HepG2 (cell line): ENCODE measurements around the gene ADAMTS18. TPM values are rescaled to one million over a fixed set of nuclear protein-coding genes. Genes with fewer than 3 reads are reported as not detected.

ENCODE experiments used
- ATAC-seq: fragments of 200-7000 bp; cut with Tn5 transposase; 3 replicates; pipeline ENCODE4 v1.9.1; 2020; ENCODE audit warnings: mild to moderate bottlenecking, moderate library complexity
- BruUV-seq: library from RNA; stranded (reverse); fragments of 400-500 nt; replicated peaks from 2 replicates; lab custom pipeline; 2021; lab: Mats Ljungman, UMichigan
- CTCF ChIA-PET: fragments of 300-600 bp; formaldehyde crosslinking; extraction: SDS; loops from one replicate; lab custom pipeline; 2021; ENCODE audit warnings: low total read pairs, inconsistent platforms, low intra/inter-chr PET ratio; lab: Yijun Ruan, JAX
- POLR2A ChIA-PET: fragments of 350-600 bp; sonication (Branson Sonifier 250); formaldehyde crosslinking; loops from one replicate; lab custom pipeline; 2020; ENCODE audit warnings: antibody characterized with exemption, inconsistent platforms; lab: Yijun Ruan, JAX
- DNase-seq: peaks from one replicate; pipeline ENCODE4 v3.0.0-alpha.2; 2015; ENCODE audit warnings: low spot score
- FAIRE-seq: peaks from 3 replicates; lab custom pipeline; 2011; peaks lifted over from hg19 to GRCh38; lab: Jason Lieb, UNC
- H2AFZ ChIP-seq: one replicate; pipeline ENCODE4 v1.6.1; 2011; ENCODE audit warnings: low read length, inconsistent platforms
- H3K27ac ChIP-seq: fragments of 300-600 bp; 3 replicates; pipeline ENCODE4 v1.8.0; 2011; ENCODE audit warnings: mixed run types, mild to moderate bottlenecking, mixed read lengths, low read length, inconsistent platforms; ENCODE audit not compliant: insufficient read depth; ENCODE audit errors: extremely low read length
- H3K27me3 ChIP-seq, 2 experiments: fragments of 200-600 bp in 1 of 2; 2 replicates in 1 of 2; 3 replicates in 1 of 2; pipeline versions ENCODE4 v1.6.0 to v1.8.0; 2011; ENCODE audit warnings: low read length in 2 of 2, mild to moderate bottlenecking in 2 of 2, moderate library complexity in 2 of 2, inconsistent platforms in 1 of 2; ENCODE audit not compliant: insufficient read depth in 2 of 2, control insufficient read depth in 1 of 2
- H3K36me3 ChIP-seq, 2 experiments: fragments of 200-600 bp in 1 of 2; replicated peaks in 1 of 2; 2 replicates in 1 of 2; 3 replicates in 1 of 2; pipeline versions ENCODE4 v1.5.1 to v1.8.0; 2011; ENCODE audit warnings: low read length in 2 of 2, inconsistent platforms in 1 of 2; ENCODE audit not compliant: insufficient read depth in 2 of 2, control insufficient read depth in 1 of 2
- H3K4me1 ChIP-seq: 2 replicates; pipeline ENCODE4 v1.5.1; 2012; ENCODE audit warnings: low read length, inconsistent platforms; ENCODE audit not compliant: insufficient read depth
- H3K4me2 ChIP-seq: 2 replicates; pipeline ENCODE4 v1.6.0; 2011; ENCODE audit warnings: low read depth, low read length, inconsistent platforms
- H3K4me3 ChIP-seq, 3 experiments: fragments of 200-600 bp in 1 of 3; sonication (generic), shearing (Covaris generic) in 1 of 3; replicated peaks in 1 of 3; 2 replicates each; pipeline ENCODE4 v1.5.1; 2011 to 2016; ENCODE audit warnings: low read length in 3 of 3, inconsistent platforms in 2 of 3, low read depth in 2 of 3, mild to moderate bottlenecking in 2 of 3, control low read depth in 1 of 3, mixed read lengths in 1 of 3; ENCODE audit not compliant: insufficient read depth in 1 of 3
- H3K79me2 ChIP-seq: one replicate; pipeline ENCODE4 v1.6.1; 2011; ENCODE audit warnings: low read length, inconsistent platforms; ENCODE audit not compliant: insufficient read depth
- H3K9ac ChIP-seq: 2 replicates; pipeline ENCODE4 v1.6.0; 2011; ENCODE audit warnings: mild to moderate bottlenecking, low read depth, low read length, inconsistent platforms; ENCODE audit not compliant: insufficient read depth
- H3K9me3 ChIP-seq: 2 replicates; pipeline ENCODE4 v1.5.1; 2012; ENCODE audit warnings: mild to moderate bottlenecking, low read length
- H4K20me1 ChIP-seq: 2 replicates; pipeline ENCODE4 v1.6.0; 2011; ENCODE audit warnings: inconsistent platforms, mild to moderate bottlenecking, low read length, moderate library complexity; ENCODE audit not compliant: insufficient read depth
- FOXM1 ChIP-seq: sonication (generic); formaldehyde crosslinking; IDR thresholded peaks from 2 replicates; pipeline ENCODE4 v1.5.0; 2020; ENCODE audit warnings: missing genetic modification reagents
- ISX ChIP-seq: sonication (generic); formaldehyde crosslinking; conservative IDR thresholded peaks from 2 replicates; pipeline ENCODE4 v1.5.0; 2020; ENCODE audit warnings: missing genetic modification reagents
- KAT2B ChIP-seq: fragments of 150-350 bp; IDR thresholded peaks from 2 replicates; pipeline ENCODE4 v1.6.1; 2014; ENCODE audit warnings: low read depth, low read length, borderline replicate concordance
- KDM2A ChIP-seq: sonication (generic); formaldehyde crosslinking; IDR thresholded peaks from 2 replicates; pipeline ENCODE4 v1.4.0; 2020; ENCODE audit warnings: low read depth, missing genetic modification reagents, borderline replicate concordance
- MED1 ChIP-seq: sonication (generic); formaldehyde crosslinking; IDR thresholded peaks from 2 replicates; pipeline ENCODE4 v1.4.0; 2020; ENCODE audit warnings: missing genetic modification reagents
- PHB2 ChIP-seq: fragments of 450-650 bp; IDR thresholded peaks from 2 replicates; pipeline ENCODE4 v1.6.1; 2018; ENCODE audit not compliant: partially characterized antibody
- SMAD3 ChIP-seq: sonication (generic); formaldehyde crosslinking; IDR thresholded peaks from 2 replicates; pipeline ENCODE4 v1.4.0; 2020; ENCODE audit warnings: missing genetic modification reagents
- SNRNP70 ChIP-seq: fragments of 200-400 bp; formaldehyde crosslinking; IDR thresholded peaks from 2 replicates; pipeline ENCODE4 v1.6.1; 2017; ENCODE audit warnings: mild to moderate bottlenecking, low read depth, low read length, moderate library complexity
- STAT5B ChIP-seq: sonication (generic); formaldehyde crosslinking; IDR thresholded peaks from 2 replicates; pipeline ENCODE4 v1.4.0; 2020; ENCODE audit warnings: missing genetic modification reagents
- TP53 ChIP-seq: sonication (generic); formaldehyde crosslinking; conservative IDR thresholded peaks from 2 replicates; pipeline ENCODE4 v1.4.0; 2020; ENCODE audit warnings: missing genetic modification reagents
- ZNF17 ChIP-seq: sonication (generic); formaldehyde crosslinking; IDR thresholded peaks from 2 replicates; pipeline ENCODE4 v1.5.0; 2020; ENCODE audit warnings: mild to moderate bottlenecking, missing genetic modification reagents
- ZNF18 ChIP-seq: sonication (generic); formaldehyde crosslinking; IDR thresholded peaks from 2 replicates; pipeline ENCODE4 v1.8.0; 2022; ENCODE audit warnings: mild to moderate bottlenecking, missing genetic modification reagents; ENCODE audit not compliant: insufficient replicate concordance
- ZNF546 ChIP-seq: sonication (generic); formaldehyde crosslinking; conservative IDR thresholded peaks from 2 replicates; pipeline ENCODE4 v1.8.1; 2023; ENCODE audit warnings: mild to moderate bottlenecking, missing genetic modification reagents
- ZNF713 ChIP-seq: sonication (generic); formaldehyde crosslinking; IDR thresholded peaks from 2 replicates; pipeline ENCODE4 v1.4.0; 2020; ENCODE audit warnings: mild to moderate bottlenecking, missing genetic modification reagents
- WGBS: methylation state at CpG from one replicate; pipeline ENCODE4 v1.1.6; 2017; ENCODE audit warnings: low lambda C conversion rate; 5-methylcytosine and 5-hydroxymethylcytosine counted together
- in situ Hi-C: cut with HindIII; loops from 2 replicates; pipeline ENCODE4 v1.10.0; 2017; ENCODE audit warnings: low pct_unique_long_range_greater_than_20kb; ENCODE audit not compliant: extremely low pct_ligation_motif_present
- intact Hi-C: fragments of 100-400 bp; cut with micrococcal nuclease; formaldehyde crosslinking; loops from one replicate; pipeline ENCODE4 v1.10.0; 2022; ENCODE audit not compliant: unreplicated experiment
- polyA plus RNA-seq, 8 experiments: library from polyadenylated mRNA; depleted of rRNA in 3 of 8; stranded (reverse) in 7 of 8; unstranded in 1 of 8; fragments of >200 nt; fragmentation: Illumina TruSeq in 4 of 8; extraction: Trizol in 4 of 8; gene quantifications; 2 replicates each; pipeline versions ENCODE4 v1.2.1 to v1.2.3, GENCODE V29; 2011 to 2016; ENCODE audit warnings: low read depth in 4 of 8, missing spikeins in 1 of 8, mixed read lengths in 1 of 8; ENCODE audit not compliant: insufficient read depth in 1 of 8
- total RNA-seq, 5 experiments: library from RNA; depleted of rRNA; stranded (reverse); fragments of >200 nt; fragmentation: Illumina TruSeq; extraction: Trizol; gene quantifications; 2 replicates each; pipeline ENCODE4 v1.2.3, GENCODE V29; 2016; ENCODE audit warnings: low read depth in 1 of 5
- TF ChIP-seq, protein P1 (sequence below): sonication (generic); formaldehyde crosslinking; IDR thresholded peaks from 2 replicates; pipeline ENCODE4 v1.5.0; 2020; ENCODE audit warnings: missing genetic modification reagents
- TF ChIP-seq, protein P2 (sequence below): sonication (generic); formaldehyde crosslinking; IDR thresholded peaks from 2 replicates; pipeline ENCODE4 v1.4.0; 2020; ENCODE audit warnings: mild to moderate bottlenecking, missing genetic modification reagents
- TF ChIP-seq, protein P3 (sequence below): sonication (generic); formaldehyde crosslinking; IDR thresholded peaks from 2 replicates; pipeline ENCODE4 v1.5.0; 2020; ENCODE audit warnings: missing genetic modification reagents
- TF ChIP-seq, protein P4 (sequence below): sonication (generic); formaldehyde crosslinking; IDR thresholded peaks from 2 replicates; pipeline ENCODE4 v1.4.0; 2020; ENCODE audit warnings: missing genetic modification reagents

The ADAMTS18 gene
- total and polyA plus RNA-seq, 2 of the 13 experiments (the other 11 are each of a cell fraction or from before 2014, with no cell fraction given), result 0.01 TPM; not detected in 1

- TF ChIP-seq ZNF546 (CRISPR knock-in tag) (no peak), ZNF713 (CRISPR knock-in tag) (no peak), TP53 (CRISPR knock-in tag) (no peak), KAT2B (no peak), ZNF18 (CRISPR knock-in tag) (no peak), STAT5B (CRISPR knock-in tag) (no peak), KDM2A (no peak)
- TF ChIP-seq, all 625 proteins: peak for 0
Observed at GRCh38 chr16:77445324-77445723, 10.5 kb upstream of the ADAMTS18 start (continued).

GRCh38 chr16:77444147-77444460 lies 9.3 kb upstream of the ADAMTS18 start:
- in situ Hi-C loops (no loop called here), intact Hi-C loops (no loop called here)
- no peak for ATAC-seq
- Histone ChIP-seq H2AFZ (no peak overlapping the region), H3K4me1 (no peaks in the 10 kb centered on the region), H3K27me3 (0 out of 5 replicates have a peak, but pooled peaks cover 0 to 4% of the 10 kb centered on the region in 2 experiments), H4K20me1 (no peaks in the 10 kb centered on the region), H3K36me3 (no peaks in the 10 kb centered on the region), H3K9ac (no peak overlapping the region), H3K4me3 (no peak overlapping the region), H3K9me3 (no peaks in the 10 kb centered on the region), H3K79me2 (no peaks in the 10 kb centered on the region), H3K4me2 (no peak overlapping the region), H3K27ac (no peak overlapping the region)
- POLR2A ChIA-PET, result no interaction called here
- no TSS peak for BruUV-seq
- no peak for DNase-seq
- 0% methylated on average over 1 of the region's 1 CpG for WGBS
- FAIRE-seq, result no peak
- CTCF ChIA-PET, result no interaction called here
- TF ChIP-seq ZNF17 (CRISPR knock-in tag), result no peak
- TF ChIP-seq, protein P1, sequence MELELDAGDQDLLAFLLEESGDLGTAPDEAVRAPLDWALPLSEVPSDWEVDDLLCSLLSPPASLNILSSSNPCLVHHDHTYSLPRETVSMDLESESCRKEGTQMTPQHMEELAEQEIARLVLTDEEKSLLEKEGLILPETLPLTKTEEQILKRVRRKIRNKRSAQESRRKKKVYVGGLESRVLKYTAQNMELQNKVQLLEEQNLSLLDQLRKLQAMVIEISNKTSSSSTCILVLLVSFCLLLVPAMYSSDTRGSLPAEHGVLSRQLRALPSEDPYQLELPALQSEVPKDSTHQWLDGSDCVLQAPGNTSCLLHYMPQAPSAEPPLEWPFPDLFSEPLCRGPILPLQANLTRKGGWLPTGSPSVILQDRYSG (CRISPR knock-in tag), result no peak
- TF ChIP-seq, protein P2, sequence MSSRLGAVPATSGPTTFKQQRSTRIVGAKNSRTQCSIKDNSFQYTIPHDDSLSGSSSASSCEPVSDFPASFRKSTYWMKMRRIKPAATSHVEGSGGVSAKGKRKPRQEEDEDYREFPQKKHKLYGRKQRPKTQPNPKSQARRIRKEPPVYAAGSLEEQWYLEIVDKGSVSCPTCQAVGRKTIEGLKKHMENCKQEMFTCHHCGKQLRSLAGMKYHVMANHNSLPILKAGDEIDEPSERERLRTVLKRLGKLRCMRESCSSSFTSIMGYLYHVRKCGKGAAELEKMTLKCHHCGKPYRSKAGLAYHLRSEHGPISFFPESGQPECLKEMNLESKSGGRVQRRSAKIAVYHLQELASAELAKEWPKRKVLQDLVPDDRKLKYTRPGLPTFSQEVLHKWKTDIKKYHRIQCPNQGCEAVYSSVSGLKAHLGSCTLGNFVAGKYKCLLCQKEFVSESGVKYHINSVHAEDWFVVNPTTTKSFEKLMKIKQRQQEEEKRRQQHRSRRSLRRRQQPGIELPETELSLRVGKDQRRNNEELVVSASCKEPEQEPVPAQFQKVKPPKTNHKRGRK (CRISPR knock-in tag), result no peak
- no peak for TF ChIP-seq SNRNP70
- no peak for TF ChIP-seq FOXM1 (CRISPR knock-in tag)
- TF ChIP-seq PHB2, result no peak
- TF ChIP-seq MED1 (CRISPR knock-in tag), result no peak
- no peak for TF ChIP-seq SMAD3 (CRISPR knock-in tag)
- TF ChIP-seq, protein P3, sequence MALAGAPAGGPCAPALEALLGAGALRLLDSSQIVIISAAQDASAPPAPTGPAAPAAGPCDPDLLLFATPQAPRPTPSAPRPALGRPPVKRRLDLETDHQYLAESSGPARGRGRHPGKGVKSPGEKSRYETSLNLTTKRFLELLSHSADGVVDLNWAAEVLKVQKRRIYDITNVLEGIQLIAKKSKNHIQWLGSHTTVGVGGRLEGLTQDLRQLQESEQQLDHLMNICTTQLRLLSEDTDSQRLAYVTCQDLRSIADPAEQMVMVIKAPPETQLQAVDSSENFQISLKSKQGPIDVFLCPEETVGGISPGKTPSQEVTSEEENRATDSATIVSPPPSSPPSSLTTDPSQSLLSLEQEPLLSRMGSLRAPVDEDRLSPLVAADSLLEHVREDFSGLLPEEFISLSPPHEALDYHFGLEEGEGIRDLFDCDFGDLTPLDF, result no peak
- TF ChIP-seq, protein P4, sequence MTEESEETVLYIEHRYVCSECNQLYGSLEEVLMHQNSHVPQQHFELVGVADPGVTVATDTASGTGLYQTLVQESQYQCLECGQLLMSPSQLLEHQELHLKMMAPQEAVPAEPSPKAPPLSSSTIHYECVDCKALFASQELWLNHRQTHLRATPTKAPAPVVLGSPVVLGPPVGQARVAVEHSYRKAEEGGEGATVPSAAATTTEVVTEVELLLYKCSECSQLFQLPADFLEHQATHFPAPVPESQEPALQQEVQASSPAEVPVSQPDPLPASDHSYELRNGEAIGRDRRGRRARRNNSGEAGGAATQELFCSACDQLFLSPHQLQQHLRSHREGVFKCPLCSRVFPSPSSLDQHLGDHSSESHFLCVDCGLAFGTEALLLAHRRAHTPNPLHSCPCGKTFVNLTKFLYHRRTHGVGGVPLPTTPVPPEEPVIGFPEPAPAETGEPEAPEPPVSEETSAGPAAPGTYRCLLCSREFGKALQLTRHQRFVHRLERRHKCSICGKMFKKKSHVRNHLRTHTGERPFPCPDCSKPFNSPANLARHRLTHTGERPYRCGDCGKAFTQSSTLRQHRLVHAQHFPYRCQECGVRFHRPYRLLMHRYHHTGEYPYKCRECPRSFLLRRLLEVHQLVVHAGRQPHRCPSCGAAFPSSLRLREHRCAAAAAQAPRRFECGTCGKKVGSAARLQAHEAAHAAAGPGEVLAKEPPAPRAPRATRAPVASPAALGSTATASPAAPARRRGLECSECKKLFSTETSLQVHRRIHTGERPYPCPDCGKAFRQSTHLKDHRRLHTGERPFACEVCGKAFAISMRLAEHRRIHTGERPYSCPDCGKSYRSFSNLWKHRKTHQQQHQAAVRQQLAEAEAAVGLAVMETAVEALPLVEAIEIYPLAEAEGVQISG (CRISPR knock-in tag), result no peak
- TF ChIP-seq ISX (CRISPR knock-in tag), result no peak
